ENCODE measurements around the gene SAMD4A.

Gene SAMD4A

DNA sequence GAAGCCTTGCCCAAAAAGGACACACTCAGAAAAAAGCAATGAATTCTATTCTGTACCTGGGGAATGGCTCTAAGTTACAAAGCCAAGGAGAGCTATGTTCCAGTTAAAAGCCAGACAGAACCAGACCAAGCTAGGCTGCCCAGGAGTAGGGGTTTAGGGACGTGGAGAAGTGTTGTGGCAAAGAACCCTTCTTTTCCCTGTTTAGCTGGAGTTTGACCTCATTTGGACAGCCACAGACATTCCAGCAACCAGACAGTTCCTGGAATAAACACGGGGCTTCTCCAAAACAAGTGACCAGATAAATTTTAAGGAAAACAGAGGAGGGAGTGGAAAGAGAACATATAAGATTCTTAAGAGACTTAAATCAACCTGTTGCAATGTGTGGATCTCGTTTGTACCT, 273.4 kb downstream of the SAMD4A start:
- DNase-seq, result no peak

GRCh38 chr14:54840798-54841197, 273.9 kb downstream of the SAMD4A start:
- no peak for DNase-seq
